ENCODE data around the gene ANKFN1. TPM values are rescaled to one million over a fixed set of nuclear protein-coding genes. Genes with fewer than 3 reads are reported as not detected.

Gene ANKFN1
- total and polyA plus RNA-seq, 10 of the 15 experiments (the other 5 are each of a cell fraction or from before 2014, with no cell fraction given) = 0.19 TPM; not detected in 9

DNA sequence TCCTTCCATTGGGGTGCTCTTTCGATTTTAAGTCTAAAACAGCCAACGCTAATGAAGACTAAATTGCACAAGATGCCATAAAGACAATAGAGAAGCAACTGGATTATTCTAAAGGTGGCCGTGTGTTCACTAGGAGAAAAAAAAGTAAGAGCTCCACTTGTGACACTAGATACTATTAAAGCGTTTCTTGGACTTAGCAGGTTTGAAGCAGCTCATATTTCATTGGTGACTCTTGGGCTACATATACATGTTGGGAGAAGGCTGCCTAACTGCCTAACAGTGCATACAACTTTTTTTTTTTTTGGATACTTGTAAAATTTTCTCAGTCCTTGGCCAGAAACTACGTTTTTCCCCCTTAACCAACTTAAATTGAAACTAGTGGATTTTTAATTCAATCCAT, 328.4 kb downstream of the ANKFN1 start:
- Histone ChIP-seq H3K27ac (ENCODE audit: control insufficient read depth, insufficient read depth) (no peak overlapping the region), H2AFZ (ENCODE audit: control insufficient read depth, low read depth, low read length) (no peak overlapping the region), H3K4me2 (ENCODE audit: control insufficient read depth, insufficient read depth) (no peak overlapping the region), H3K9ac (ENCODE audit: control insufficient read depth, insufficient read depth, low read length) (no peak overlapping the region), H3K36me3 (ENCODE audit: control insufficient read depth in 2 of 2, insufficient read depth in 2 of 2, low read length in 1 of 2) (no peaks in the 10 kb centered on the region), H3K9me3 (replicated peaks; ENCODE audit: control insufficient read depth, insufficient read depth, low read length) (no peaks in the 10 kb centered on the region), H3K4me3 (no peak overlapping the region), H3K4me1 (ENCODE audit: control insufficient read depth, insufficient read depth, low read length) (no peaks in the 10 kb centered on the region), H4K20me1 (ENCODE audit: control insufficient read depth, insufficient read depth) (no peaks in the 10 kb centered on the region), H3K79me2 (ENCODE audit: control insufficient read depth, insufficient read depth, low read length) (no peaks in the 10 kb centered on the region), H3K27me3 (replicated peaks in 1 of 2; ENCODE audit: control insufficient read depth in 2 of 2, insufficient read depth in 2 of 2, low read length in 1 of 2) (no peaks in the 10 kb centered on the region; a peak in 1 of 4 replicates)
- ATAC-seq (no peak), FAIRE-seq (no peak), DNase-seq (ENCODE audit: low read depth, low spot score) (no peak)
- CTCF ChIA-PET = no interaction called here
- SMC1A ChIA-PET (ENCODE audit: uncharacterized antibody, unreplicated experiment) = no interaction called here
- intact Hi-C loops (cut with micrococcal nuclease; ENCODE audit: unreplicated experiment) (no loop called here), in situ Hi-C loops (cut with MboI) (no loop called here)
- POLR2A ChIA-PET = no interaction called here
- RAD21 ChIA-PET (ENCODE audit: unreplicated experiment) = no interaction called here
- no TSS peak for BruUV-seq (replicated peaks)
- 20% methylated on average over 5 of the region's 5 CpGs for WGBS (ENCODE audit: insufficient coverage, insufficient replicate concordance, low lambda C conversion rate, missing lambda C conversion rate)
- TF ChIP-seq YY1 (IDR thresholded peaks at IDR 0.05; ENCODE audit: low read depth, low read length) (no peak), BRCA1 (IDR thresholded peaks at IDR 0.05; ENCODE audit: low read depth, low read length) (no peak), FOS (IDR thresholded peaks at IDR 0.05; ENCODE audit: borderline replicate concordance, extremely low read depth, insufficient read length) (no peak), SREBF2 (IDR thresholded peaks at IDR 0.05; ENCODE audit: low read length) (no peak), ESRRA (IDR thresholded peaks at IDR 0.05; ENCODE audit: low read length) (no peak), ZNF24 (IDR thresholded peaks at IDR 0.05) (no peak), TCF12 (IDR thresholded peaks at IDR 0.05; ENCODE audit: low read depth, low read length) (no peak), SMC3 (IDR thresholded peaks at IDR 0.05; ENCODE audit: borderline replicate concordance, low read length) (no peak), MEF2B (IDR thresholded peaks at IDR 0.05; ENCODE audit: partially characterized antibody, poor library complexity, severe bottlenecking) (no peak), STAT1 (conservative IDR thresholded peaks at IDR 0.05) (no peak), SIX5 (IDR thresholded peaks at IDR 0.05; ENCODE audit: low read depth, low read length, severe bottlenecking) (no peak), TBL1XR1 (IDR thresholded peaks at IDR 0.05; ENCODE audit: low read depth, low read length) (no peak), IRF4 (IDR thresholded peaks at IDR 0.05; ENCODE audit: low read depth, low read length) (no peak), HDGF (IDR thresholded peaks at IDR 0.05) (no peak), RUNX3 (IDR thresholded peaks at IDR 0.05; ENCODE audit: low read length) (no peak), TARDBP (IDR thresholded peaks at IDR 0.05; ENCODE audit: borderline replicate concordance) (no peak)
- TF ChIP-seq, protein P1, sequence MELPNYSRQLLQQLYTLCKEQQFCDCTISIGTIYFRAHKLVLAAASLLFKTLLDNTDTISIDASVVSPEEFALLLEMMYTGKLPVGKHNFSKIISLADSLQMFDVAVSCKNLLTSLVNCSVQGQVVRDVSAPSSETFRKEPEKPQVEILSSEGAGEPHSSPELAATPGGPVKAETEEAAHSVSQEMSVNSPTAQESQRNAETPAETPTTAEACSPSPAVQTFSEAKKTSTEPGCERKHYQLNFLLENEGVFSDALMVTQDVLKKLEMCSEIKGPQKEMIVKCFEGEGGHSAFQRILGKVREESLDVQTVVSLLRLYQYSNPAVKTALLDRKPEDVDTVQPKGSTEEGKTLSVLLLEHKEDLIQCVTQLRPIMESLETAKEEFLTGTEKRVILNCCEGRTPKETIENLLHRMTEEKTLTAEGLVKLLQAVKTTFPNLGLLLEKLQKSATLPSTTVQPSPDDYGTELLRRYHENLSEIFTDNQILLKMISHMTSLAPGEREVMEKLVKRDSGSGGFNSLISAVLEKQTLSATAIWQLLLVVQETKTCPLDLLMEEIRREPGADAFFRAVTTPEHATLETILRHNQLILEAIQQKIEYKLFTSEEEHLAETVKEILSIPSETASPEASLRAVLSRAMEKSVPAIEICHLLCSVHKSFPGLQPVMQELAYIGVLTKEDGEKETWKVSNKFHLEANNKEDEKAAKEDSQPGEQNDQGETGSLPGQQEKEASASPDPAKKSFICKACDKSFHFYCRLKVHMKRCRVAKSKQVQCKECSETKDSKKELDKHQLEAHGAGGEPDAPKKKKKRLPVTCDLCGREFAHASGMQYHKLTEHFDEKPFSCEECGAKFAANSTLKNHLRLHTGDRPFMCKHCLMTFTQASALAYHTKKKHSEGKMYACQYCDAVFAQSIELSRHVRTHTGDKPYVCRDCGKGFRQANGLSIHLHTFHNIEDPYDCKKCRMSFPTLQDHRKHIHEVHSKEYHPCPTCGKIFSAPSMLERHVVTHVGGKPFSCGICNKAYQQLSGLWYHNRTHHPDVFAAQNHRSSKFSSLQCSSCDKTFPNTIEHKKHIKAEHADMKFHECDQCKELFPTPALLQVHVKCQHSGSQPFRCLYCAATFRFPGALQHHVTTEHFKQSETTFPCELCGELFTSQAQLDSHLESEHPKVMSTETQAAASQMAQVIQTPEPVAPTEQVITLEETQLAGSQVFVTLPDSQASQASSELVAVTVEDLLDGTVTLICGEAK (IDR thresholded peaks at IDR 0.05; ENCODE audit: borderline replicate concordance) = no peak
